Measurements from ENCODE around the gene DYSF.

DNA sequence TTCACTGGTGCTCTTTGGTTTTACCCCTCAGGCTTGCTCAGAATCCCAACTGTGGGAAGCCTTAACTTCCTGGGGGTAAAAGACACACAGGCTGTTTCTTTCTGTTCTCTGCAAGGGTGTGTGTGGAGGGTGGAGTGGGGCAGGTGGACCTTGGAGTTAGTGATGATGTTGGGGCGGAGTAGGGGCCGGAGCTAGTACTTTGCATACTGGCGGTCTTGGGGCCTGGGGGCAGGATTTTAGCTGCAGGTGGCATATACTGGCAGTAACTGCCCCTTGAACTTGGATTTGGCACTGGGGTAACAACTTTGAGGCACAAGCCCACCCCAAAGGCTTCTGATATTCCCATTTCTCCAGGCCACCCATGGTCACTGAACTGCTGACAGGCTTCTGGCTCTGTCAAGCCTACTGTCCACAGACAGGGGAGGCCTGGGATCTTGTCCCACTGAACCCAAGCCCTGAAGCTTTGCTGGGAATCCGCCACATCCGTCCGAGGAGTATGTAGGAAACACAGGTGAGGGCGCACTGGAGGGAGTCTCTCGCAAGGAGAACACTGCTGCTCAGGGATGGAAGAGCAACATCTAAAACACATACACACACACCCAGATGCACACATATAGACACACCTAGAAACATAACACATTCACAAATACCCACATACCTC lies 258.9 kb downstream of the DYSF start:
- TF ChIP-seq TAF1 (IDR thresholded peaks at IDR 0.05; ENCODE audit: borderline replicate concordance, low read depth, low read length) (no peak), JUND (IDR thresholded peaks at IDR 0.05) (no peak), POLR2AphosphoS5 (IDR thresholded peaks at IDR 0.05; ENCODE audit: low read depth, low read length) (no peak), NFIC (IDR thresholded peaks at IDR 0.05; ENCODE audit: borderline replicate concordance) (no peak), FOSL2 (IDR thresholded peaks at IDR 0.05; ENCODE audit: borderline replicate concordance, low read depth) (no peak), FOXJ3 (CRISPR knock-in tag; IDR thresholded peaks at IDR 0.05) (no peak), RFX5 (IDR thresholded peaks at IDR 0.05; ENCODE audit: low read length) (no peak), EZH2phosphoT487 (IDR thresholded peaks at IDR 0.05; ENCODE audit: borderline replicate concordance, low read depth) (no peak)
- TF ChIP-seq, protein P1, sequence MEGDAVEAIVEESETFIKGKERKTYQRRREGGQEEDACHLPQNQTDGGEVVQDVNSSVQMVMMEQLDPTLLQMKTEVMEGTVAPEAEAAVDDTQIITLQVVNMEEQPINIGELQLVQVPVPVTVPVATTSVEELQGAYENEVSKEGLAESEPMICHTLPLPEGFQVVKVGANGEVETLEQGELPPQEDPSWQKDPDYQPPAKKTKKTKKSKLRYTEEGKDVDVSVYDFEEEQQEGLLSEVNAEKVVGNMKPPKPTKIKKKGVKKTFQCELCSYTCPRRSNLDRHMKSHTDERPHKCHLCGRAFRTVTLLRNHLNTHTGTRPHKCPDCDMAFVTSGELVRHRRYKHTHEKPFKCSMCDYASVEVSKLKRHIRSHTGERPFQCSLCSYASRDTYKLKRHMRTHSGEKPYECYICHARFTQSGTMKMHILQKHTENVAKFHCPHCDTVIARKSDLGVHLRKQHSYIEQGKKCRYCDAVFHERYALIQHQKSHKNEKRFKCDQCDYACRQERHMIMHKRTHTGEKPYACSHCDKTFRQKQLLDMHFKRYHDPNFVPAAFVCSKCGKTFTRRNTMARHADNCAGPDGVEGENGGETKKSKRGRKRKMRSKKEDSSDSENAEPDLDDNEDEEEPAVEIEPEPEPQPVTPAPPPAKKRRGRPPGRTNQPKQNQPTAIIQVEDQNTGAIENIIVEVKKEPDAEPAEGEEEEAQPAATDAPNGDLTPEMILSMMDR (IDR thresholded peaks at IDR 0.05) = no peak
- TF ChIP-seq, protein P2, sequence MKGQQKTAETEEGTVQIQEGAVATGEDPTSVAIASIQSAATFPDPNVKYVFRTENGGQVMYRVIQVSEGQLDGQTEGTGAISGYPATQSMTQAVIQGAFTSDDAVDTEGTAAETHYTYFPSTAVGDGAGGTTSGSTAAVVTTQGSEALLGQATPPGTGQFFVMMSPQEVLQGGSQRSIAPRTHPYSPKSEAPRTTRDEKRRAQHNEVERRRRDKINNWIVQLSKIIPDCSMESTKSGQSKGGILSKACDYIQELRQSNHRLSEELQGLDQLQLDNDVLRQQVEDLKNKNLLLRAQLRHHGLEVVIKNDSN (IDR thresholded peaks at IDR 0.05; ENCODE audit: borderline replicate concordance, low read depth) = no peak
